HG02798 (cell line): ENCODE data around the gene UTP20.
"Not testable (repeated sequence)": the region's sequence is repeated elsewhere in the genome, so short reads cannot be mapped to it uniquely, and the experiment has no call there.

Experiments used
- ATAC-seq: cut with Tn5 transposase; IDR thresholded peaks from one replicate; pipeline ENCODE4 v1.9.1; 2021; ENCODE audit warnings: mild to moderate bottlenecking; ENCODE audit not compliant: unreplicated experiment, poor library complexity

Gene UTP20

GRCh38 chr12:101422066-101422465 lies 142.2 kb downstream of the UTP20 start:
- not testable (repeated sequence) for ATAC-seq

- no peak for ATAC-seq
These were observed 144.7 kb downstream of the UTP20 start for GRCh38 chr12:101424620-101425019.

- no peak for ATAC-seq
These were observed 150.6 kb downstream of the UTP20 start for GRCh38 chr12:101430456-101430855.

GRCh38 chr12:101436136-101436535 lies 156.2 kb downstream of the UTP20 start:
- no peak for ATAC-seq
